Hematopoietic multipotent progenitor cell treated with erythropoietin and hydrocortisone succinate and interleukin-3 and kit ligand, for 4 days (in vitro differentiated cells): ENCODE measurements around the gene DHX58.
A peak's percentile ranks its signal among the peaks of the same experiment; 100 is the strongest.

Experiments
- DNase-seq: peaks from one replicate; pipeline ENCODE4 v3.0.0-alpha.2; 2015

Gene DHX58

DNA sequence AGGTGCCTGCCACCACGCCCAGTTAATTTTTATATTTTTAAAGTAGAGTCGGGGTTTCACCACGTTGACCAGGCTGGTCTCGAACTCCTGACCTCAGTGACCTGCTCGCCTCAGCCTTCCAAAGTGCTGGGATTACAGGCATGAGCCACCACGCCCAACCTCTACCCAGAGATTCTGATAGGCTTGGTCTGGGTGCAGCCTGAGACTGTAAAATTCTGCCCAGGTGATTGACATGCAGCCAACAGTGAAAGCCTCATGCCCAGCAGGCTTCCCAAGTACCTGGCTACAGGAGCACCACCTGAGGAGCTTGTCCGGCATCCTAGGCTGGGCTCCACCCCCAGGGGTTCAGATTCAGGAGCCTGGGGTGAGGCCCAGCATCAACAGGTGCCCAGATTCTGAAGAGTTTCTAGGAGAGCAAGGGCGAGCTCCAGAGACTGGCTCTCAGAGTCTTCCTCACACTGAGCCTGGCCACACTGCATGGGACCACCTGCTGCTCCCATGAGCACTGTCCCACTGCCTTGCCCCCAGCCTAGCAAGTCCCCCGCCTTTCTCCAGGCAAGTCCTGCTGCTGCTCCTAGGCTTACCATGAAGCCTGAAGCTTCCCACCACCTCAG, 30.9 kb downstream of the DHX58 start:
- no peak for DNase-seq

DNA sequence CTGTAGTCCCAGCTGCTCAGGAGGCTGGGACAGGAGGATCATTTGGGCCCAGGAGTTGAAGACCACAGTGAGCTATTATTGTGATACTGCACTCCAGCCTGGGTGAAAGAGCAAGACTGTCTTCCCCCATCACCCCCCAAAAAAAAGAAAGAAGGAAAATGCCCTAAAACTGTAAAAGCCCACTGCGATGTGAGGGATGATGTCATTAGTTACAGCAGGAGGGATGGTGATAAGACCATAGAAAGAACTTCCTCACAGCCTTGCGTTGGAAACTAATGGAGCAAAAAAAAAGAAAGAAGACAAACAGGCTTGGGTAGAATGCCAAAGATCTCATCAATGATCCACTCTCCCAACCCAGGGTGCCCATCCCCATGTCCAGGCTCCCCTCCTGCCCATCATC, 33.0 kb downstream of the DHX58 start:
- no peak for DNase-seq

DNA sequence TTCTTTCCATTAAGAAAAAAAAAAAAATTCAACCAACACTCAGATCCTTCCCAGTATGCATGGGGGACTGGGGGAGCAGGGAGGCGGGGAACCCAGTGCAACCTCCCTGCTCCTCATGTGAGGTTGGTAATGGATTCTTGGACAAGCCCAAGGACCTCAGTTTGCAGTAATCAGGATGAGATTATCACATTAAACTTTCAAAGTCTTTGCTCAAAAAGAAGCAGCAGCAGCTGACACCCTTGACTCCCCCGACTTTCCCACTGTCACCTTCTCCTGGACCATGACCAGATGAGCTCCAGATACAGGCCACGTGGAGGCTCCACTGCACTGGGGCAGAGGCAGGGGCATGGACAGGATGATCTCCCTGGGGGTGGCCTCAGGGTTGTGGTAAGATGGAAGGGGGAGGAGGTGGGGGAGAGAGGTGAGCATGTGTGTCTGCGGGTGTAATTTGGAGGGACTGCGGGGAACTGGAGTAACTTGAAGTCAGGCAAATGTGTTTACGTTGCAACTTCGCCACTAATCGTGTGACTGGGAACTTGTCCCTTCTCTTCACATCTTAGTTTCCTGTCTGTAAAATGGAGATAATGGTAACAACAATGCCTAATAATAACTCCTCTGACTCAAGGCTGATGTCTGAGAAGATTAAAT, 34.0 kb downstream of the DHX58 start:
- DNase-seq: peak; percentile 75

DNA sequence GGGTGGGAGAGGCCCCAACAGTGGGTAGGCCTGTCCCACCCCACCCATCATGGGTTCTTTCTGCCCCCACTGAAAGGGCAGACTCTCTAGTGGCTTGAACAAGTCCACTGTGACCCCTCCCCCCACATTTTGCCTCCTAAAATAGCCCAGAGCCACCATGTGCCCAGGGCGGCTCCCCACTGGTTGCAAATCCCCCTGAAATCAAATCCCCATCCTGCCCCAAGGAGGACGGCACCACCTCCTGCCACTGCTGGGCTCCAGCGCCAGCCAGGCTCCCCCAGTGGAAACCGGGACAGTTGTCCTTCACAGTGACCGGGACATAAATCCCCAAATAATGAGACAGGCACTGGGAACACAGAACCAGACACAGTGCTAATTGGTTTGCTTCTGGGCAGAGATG, 34.8 kb downstream of the DHX58 start:
- no peak for DNase-seq

DNA sequence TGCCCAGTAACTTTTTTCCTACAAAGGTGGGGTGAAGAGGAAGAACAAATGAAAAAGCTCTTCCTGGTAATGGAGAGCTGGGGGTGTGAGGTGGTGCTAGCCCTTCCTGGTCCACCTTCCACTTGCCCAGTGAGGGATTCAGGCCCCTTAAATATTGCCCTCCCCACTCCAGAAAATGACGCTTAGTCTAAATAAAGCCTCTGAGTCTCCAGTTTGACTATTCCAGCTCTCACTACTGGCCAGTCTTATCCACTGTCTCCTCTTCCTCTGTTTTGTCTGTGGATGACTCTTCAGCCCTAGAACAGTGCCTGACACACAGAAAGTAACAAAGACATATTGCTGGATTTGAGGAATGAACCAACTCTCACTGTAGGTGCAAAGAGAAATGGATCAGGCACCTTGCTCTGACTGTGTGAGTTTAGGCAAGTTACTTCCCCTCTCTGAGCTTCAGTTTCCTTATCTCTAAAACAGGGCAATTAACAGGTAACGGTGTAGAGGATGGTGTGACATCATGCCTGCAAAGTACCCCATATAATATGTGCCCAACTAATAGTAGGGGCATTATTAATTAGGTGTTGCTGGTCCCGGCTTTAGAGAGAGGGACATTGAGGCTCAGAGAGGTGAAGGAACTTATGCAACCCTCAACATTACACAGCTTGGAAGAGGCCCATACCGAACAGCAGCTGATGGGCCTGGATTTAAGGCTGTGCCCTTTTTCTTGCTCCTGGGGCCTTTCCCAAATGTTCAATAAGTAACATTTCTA, 35.5 kb downstream of the DHX58 start:
- no peak for DNase-seq

DNA sequence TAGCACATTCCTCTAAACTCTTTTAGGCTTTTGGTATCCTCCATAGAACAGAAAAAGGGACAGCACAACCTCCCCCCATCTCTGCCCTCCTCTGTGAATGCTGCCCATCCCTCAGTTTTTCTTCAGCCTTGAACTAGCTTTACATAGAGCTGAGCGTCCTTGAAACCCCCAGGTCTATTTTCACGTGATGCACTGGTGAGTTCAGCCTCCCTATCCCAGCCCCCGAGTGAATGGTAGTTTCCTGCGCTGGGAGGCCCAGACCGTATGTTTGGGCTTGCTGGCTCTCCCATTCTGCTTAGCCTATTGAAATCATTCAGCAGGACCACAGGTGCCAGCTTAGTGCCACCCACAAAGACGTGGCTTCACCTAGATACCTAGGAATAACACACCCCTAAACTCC, 36.7 kb downstream of the DHX58 start:
- no peak for DNase-seq

DNA sequence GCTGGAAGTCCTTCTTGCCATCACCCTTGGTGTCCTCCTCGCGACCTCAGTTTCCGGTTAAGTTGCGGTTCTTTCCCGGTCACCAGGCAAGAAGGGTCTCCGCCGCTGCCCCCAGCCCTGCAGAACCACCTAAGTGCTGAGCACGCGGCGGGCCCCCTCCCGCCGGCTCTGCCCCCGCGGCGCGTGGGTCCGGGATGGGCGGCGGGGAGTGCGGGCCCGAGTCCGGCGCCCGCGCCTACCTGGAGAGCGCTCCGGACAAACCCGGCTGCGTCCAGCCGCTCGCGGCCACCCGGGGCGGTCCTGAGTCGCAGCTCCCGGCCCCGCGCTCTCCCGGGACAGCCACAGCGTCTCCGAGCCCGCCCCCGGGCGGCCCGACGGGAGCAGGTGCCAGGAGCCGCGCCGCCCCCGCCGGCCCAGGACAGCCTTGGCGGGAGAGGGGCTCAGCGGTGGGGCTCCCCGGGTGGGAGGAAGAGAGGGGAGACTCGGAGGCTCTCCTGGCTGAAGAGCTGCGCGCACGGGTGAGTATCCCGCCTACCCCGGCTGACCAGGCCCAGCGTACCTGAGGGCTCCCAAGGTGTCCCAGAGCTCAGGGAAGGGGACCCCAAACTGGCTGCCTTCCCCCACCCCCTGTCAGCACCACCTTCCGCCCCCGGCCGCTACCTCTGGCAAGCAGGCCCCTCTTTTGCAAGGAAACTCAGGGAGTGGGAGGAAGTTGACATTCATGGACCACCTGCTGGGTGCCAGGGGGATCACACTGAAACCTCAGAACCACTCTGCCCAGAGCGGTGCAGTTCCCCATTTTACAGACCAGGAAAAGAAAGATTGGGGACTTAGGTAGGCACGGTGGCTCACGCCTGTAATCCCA, 40.0 kb downstream of the DHX58 start:
- peak; percentile 57 for DNase-seq

DNA sequence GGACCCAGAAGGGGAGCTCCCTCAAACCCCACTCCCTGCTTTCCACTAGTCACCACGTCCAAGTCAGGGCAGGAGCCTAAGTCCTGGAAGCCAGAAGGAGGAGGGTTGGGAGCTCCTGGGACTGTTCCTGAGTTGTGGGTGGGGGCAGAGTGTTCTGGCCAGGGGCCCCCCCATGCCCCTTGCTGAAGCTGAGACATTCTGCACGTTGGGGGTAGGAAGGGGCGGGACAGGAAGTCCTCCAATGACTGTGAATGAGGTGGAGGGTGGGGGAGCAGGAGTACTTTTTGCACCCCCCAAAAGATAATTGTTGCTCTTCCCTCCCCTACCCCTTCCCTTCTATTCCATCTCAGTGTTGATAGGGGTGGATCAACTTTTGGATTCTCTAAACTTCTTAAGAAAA, 40.7 kb downstream of the DHX58 start:
- peak; percentile 24 for DNase-seq

DNA sequence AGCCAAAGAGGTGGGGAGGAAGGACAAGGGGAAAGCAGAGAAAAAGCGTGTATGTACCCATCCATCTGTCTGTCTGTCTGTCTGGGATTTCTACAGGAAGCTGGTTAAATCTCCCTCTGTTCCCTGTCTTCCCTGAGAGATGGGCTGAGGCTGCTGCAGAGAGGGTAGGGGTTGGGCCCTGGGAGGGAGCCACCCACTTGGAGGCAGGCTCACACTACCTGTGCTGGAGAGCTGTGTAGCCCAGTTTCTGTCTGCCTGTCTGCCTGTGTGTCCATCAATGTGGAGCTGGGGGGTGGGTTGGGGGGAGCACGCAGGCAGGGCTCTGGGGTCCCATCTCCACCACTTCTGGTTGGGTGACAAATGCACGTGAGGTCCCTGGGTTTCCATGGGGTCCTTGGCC, 43.5 kb downstream of the DHX58 start:
- DNase-seq: no peak

DNA sequence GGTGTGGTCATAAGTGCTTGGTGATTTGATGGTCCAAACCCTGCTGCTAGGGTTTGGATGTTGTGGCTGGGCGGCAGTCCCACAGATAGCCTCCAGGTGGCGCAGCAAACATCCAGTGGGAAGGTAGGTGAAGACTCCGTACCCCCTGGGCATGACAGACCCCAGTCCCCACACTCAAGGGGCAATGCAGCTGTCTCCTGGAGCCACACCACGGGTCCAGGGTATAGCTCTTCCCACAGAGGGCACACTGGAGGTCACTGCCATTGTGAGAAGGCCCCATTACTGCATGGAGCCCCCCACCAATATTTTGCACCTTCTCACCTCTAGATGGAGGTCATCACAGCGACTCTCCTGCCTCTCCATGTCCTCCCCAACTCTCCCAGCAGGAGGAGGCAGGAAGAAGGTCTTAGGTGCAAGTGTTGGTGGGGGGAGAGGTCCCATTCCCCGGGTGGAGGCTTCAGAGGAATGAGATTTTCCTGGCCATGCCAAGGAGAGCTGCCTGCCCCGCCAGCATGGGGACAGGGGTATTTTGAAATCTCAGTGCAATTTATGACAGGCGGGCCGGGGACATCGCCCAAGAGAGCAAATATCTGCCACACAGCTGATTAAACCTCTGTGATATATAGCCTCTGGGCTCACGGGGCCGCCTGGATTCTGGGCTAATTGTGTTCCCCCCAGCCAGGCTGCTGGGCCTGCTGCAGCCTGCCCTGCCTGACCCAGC, 45.0 kb downstream of the DHX58 start:
- peak; percentile 78 for DNase-seq

DNA sequence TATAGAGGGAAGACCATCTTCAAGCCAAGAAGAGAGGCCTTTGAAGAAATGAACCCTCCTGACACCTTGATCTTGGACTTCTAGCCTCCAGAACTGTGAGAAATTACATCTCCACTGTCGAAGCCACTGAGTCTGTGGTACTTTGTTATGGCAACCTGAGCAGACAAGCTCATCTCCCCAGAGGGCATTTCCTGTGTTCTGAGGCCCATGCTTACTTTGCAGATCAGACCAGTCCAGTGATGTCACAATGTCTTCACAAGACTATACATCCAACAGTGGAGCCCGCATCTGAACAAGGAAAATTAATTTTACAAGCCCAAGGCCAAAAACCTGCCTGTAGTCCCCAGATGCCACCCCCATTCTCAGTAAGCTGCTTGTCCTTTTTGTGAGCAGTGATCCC, 47.3 kb downstream of the DHX58 start:
- DNase-seq: no peak

DNA sequence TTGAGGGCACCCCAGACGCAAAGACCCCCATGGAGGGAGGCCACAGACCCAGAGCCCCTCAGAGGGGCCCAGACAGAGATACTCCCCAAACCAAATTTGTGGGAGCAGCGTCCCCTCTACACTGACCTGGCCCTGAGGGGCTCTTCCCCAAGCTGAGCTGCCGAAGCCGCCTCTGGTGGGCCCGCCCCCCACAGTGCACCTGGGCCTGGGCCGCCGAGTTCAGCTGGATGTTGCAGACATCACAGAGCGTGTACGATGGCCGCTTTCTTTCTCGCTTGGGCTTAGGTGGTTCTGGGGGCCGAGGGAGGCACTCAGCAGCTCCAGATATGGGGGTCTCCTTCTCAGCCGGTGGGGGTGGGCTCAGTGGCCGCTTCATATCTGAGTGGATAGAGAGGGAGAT, 49.8 kb downstream of the DHX58 start:
- DNase-seq: no peak

DNA sequence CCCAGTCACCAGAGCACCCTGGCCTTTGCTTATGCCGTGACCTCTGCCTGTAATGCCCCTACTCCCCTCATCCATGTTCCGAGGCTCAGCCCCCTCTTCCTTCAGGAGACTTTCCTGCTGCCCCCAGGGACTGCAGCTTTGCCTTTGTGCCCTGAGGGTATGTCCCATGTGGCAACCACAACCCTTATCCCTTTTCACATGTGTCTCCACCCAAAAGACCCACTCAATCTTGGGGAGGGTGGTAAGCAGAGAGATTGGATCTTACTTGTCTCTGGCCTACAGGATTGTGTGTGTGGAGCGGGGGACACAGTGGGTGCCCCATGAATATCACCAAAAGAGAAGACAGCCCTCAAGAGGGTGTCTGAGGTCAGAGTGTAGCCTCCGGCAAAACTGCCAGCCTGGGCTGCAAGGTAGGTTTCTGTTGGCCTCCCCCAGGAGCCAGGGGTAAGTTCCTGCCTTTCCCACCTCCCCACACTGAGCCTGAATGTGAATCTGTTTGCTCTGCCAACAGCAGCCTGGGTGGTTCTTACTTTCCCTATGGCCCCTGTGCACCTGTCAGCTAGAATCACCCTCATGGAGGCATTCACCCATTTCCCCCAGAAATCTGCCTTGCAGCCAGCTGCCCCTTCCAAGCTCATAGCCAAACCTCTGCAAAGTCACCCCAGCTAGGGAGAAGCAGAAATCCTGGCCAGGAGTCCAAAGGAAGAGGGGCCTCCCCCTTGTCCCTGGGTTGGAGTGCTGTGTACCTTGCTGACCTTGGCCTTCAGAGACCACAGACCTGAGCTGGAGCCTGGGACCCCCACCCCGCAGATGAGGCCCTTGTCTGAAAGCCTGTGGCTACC, 50.6 kb downstream of the DHX58 start:
- peak; percentile 81 for DNase-seq

DNA sequence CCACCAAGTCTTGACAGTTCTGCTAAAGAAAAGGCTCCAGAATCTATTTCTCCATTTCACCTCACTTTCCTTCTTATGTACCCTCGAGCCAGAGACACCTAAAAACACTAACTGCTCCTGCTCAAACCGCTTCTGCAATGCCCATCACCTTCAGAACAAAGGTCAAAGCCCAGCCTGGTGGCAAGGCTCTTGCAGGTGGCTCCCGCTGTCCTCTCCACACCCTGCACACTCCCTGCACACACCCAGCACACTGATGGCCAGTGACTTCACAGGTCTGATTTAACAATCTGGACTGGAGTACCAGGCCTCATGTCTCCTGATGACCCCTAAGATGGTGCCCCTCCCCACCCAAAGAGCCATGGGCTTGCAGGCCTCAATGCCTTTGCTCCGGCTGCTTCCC, 52.3 kb downstream of the DHX58 start:
- no peak for DNase-seq

DNA sequence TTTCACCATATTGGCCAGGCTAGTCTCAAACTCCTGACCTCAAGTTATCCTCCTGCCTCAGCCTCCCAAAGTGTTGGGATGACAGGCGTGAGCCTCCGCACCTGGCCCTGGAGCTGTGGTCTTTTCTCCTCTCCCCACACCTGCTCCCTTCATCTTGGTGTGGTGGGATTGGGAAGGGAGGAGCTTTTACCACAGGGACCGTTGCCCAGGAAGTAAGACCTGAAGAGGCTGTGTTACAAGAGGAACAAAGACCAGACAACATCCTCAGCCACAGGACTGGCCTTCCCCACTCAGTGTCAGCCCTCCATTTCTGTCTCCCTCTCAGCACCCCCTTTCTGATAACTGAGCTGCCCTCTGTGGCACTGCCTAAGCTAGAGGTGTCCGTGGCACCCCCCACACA, 52.7 kb downstream of the DHX58 start:
- DNase-seq: no peak

DNA sequence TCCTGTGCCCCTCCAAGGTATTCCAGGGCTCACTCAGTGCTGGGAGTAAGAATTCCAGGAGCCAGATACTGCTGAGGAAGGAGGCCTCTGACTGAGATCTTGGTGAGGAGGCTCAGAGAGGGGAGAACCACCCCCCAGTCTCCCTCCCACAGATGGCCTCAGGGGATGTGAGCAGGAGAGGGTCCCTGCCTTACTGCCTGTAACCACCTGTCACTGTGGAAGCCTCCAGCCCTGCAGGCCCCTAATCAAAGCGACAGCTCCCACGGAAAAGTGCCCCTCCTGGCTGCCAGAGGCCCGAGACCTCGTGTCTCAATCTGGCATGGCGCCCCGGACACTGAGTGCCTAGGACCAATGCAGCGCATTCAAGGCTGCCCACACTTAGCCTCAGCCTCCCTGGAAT, 54.5 kb downstream of the DHX58 start:
- no peak for DNase-seq

DNA sequence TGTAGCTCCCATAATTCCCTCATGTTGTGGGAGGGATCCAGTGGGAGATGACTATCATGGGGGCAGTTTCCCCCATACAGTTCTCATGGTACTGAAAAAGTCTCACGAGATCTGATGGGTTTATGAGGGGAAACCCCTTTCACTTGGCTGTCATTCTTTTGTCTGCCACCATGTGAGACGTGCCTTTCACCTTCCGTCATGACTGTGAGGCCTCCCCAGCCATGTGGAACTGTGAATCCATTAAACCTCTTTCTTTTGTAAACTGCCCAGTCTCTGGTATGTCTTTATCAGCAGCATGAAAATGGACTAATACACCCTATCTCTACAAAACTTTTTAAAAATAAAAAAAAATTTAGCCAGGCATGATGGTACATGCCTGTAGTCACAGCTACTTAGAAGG, 55.9 kb downstream of the DHX58 start:
- DNase-seq: no peak

DNA sequence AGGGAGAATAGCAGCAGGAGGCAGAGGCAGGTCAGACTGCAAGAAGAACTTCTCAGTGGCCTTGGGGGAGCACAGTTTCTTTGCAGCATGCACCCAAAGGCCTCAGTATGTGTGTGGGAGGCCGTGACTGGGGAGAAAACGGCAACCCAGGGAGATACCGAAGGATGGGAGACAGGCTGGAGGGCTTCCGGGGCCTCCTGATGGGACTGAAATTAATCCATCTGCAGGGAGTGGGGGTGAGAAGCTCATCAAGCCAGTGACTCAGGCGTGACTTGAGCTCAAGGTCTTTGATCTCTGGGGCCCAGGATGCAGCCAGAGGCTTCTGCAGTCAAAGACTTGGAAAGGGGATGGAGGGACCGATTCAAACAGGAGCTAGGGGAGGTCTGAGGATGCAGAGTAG, 57.0 kb downstream of the DHX58 start:
- DNase-seq: no peak

DNA sequence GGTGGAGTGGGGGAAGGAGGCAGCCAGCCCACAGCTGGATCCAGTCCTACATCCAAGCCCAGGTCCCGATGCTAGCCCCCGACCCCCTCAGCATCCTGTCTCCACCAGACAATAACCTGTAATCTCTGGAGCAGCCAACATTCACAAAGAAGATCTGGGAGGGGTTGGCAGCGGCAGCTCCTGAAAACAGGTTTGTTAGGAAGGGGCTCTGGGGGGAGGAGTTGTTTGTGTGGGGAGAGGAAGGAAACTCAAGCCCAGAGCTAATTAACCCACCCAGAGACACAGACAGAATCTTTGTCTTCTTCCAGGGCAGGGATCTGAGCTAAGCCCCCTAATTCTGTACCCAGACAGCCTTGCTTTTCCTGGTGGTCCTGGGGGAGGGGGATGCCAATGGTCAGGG, 57.5 kb downstream of the DHX58 start:
- DNase-seq: no peak

DNA sequence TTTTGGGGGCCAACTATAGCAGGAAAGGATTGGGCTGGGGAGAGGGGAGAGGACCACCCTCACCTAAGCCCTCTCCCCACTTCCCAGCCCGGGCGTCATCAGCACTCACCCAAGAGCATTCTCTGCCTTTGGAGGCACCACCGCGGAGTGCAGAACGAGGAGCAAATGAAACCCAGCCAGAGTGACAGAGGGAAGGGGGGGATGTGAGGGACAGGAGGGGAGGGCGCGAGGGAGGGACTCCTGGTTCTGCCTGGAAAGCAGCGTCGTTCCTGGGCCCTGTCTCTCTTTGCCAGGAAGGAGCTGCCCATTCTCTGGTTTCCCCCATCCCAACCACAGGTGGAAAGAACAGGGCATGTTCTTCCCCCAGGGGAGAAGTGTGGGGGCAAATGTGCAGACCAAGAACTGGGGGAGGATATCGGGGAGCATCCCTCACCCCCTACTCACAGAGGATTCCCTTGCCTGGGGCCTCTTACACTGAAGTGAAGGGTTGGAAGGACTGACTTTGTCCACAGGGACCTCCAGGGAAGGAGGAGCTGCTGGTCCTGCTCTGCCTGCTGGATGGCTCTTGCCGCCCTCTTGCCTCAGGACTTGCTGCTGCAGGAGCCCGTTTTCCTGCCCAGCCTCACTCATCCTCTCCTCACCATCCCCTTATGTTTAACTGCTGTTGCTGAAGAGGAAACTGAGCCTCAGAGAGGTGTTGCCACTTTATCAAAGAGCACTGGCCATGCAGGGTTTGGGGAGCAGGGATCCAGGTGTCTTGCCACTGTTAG, 58.6 kb downstream of the DHX58 start:
- DNase-seq: no peak

DNA sequence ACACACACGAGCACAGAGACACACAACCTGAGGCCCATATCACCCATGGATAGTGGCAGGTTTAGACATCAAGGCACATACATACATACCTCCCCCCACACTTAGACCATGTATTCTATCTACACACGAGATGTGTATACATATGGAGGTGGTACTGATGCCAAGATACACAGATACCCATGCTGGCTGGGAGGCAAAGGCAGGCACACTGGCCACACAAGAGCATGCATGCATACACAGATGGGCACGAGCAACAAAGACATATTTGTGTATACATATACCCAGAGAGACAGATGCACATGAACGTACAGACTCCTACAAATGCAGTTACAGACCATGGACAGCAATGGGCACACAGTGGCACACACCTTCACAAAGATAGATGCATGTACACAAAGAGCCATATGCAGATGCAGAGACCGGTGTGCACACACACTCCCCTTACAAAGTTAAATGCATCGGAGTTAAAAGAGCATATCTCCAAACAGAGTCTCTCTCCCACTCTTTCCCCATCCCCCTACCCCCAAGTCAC, 60.1 kb downstream of the DHX58 start:
- no peak for DNase-seq
